CD4-positive, alpha-beta T cell treated with Interleukin-15 for 4 hours (primary cell): Measurements from ENCODE around the gene RBM7.

ENCODE experiments used
- DNase-seq: peaks from one replicate; pipeline ENCODE4 v3.0.0-alpha.2; 2020; ENCODE audit warnings: low spot score

The RBM7 gene

DNA sequence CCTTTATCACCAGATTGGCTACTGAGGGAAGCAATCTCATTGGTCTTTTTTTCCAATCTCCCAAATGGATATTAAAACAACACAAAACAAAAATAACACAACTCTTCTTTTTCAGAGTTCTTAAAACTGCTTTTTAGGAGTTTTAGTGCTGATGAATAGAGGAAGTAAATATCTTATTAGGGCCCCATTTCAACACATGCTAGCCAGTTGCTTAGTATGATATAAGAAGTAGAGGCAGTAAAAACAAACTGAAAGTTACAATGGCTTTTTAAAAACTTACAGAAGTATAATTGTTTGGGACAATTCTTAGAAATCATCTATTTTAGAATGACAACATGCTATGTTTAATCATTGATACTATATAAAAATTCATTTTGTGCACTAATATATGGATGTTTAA is 3.5 kb upstream of the RBM7 start:
- DNase-seq, result no peak

DNA sequence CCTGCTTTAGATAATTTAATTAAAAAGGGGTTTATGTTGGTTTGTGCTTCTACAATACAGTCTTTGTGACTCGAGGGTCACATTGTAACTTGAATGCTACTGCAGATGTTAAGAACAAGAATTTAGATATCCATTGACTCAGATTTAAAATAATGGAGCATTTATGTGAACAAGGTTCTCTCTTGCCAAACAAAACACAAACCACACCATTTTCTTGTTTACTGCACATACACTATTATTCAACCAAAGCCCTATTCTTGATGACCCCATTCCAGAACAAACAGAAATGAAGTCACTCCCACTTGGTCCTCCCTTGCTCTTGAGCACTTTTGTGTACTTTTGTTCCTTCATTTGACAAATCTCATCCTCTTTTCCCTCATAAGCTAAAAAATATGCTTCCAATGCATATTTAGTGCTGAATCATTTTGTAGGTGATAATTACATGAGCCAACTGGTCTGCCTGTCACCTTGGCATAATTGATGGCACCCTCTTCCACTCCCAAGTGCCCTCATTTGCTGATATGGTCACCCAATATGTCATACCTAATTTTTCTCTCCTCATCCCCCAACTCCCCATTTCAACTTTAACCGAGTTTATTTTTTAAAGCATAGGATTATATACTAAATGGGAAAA is 3.0 kb upstream of the RBM7 start:
- no peak for DNase-seq

DNA sequence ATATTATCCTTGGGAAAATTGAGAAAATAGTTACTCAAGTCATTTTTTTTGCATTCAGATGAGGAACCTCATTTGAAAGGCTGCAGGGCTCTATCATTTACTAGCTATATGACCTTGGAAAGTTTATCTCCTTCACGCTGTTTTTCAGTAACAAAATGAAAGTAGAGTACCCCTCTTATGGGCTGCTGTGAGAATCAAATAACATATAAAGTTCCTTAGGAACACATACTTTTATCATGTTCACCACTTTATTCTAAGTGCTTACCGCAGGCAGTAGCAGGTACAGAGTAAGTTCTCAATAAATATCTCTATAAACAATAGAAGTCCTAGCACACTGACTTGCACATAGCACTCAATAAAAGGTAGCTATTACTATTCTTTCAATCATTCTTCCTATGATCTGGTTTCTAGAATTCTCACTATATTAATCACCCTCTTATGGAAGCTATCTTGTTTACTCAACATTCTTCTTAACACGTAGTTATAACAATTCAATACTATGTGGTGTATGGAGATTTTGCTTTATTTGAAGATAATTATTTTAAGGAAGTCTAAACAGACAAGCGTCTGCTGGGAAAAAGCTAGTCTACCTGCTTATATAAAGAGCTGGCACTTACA is 2.1 kb upstream of the RBM7 start:
- DNase-seq, result no peak

DNA sequence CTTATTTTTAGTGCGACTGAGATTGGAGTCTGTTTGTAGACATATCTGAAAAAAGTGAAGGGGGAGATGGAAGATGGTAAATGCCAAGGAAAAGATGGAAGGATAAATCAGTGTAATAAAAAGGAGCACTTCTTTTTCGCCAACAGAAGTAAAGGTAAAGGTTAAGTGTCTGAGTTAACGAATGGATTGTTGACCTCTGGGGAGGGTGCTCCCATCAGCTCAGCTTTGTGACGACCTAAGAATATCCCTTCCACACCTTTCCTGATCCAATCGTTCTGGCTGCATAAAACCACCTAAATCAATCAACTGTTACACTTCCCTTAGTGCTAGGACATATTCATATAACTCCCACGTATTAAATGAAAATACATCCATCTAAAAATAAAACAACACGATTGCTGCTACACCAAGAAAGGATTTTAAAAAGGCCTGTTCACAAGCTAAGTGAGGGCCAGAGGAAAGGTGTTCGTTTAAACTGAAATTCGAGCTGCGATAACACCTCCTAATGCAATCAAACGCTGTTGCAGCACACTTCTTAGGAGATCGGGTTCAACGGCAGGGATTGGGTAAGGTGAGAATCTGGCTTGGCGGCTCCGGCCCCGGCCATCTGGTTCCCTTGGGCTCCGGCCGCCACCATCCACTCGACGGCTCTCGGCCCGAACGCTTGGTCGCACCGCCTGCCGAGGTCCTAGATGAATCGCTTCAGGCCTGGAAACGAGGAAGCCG is 813 bp upstream of the RBM7 start:
- no peak for DNase-seq

DNA sequence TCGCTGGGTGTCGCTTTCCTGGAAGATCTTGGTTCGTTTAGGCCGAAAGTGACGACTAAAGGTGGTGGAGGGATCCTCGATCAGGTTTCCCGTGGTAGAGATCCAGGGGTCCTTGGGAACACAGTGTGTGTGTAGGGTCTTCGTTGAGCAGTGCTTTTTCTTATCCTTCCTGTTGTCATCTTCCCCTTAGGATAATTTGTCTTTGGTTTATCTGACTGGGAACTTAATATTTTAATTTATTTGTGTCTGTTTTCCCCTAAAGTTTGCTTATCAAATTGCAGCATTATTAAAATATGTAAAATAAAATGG is 403 bp downstream of the RBM7 start:
- DNase-seq, result no peak

DNA sequence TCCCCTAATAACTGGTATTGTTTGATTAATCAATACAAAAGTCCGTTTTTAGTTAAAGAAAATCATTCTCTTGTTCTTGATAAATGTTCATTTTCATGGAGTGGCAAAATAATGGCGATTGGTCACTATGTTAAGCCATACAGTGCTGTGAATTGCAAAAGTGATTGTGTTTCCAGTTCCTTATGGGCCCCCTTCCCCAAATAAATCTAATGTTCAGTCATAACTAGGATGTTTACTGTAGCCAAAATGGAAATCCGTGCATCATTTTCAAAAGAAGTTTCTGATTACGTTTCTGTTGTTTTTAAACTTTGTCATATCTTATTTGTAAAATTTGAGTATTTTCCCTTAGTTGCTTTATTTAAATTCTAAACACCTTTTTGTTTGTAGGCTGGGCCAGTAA is 845 bp downstream of the RBM7 start:
- DNase-seq, result no peak

DNA sequence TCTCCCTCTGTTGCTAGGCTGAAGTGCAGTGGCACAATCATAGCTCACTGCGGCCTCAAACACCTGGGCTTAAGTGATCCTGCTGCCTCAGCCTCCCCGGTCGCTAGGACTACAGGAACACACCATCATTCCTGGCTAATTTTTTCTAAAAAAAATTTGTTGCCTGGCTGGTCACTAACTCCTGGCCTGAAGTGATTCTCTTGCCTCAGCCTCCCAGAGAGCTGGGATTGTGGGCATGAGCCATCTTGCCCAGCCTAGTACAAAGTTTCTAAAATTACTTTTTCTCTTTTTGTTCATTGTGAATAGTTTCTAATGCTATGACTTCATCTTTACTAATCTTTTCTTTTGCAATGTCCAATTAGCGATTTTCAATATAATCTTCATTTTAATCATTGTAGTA is 12.5 kb downstream of the RBM7 start:
- DNase-seq, result no peak

DNA sequence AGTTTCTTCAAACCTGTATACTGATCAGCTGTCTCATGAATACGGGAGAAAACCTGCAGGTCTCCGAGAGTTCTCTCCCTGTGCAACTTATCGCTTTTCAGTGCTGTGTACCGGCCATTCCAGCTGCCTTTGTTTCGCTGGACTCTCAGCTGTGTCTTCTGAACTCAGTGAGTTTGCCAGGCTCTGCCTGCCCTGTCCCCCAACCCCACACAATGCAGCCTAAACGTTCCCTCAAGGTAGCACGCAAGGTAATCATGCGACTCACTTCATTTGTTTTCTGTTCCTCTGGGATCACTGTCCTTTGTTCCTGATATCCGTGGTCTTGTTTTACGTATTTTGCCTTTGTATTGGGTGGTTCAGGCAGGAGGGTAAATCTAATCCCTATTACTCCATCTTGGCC is 13.5 kb downstream of the RBM7 start:
- no peak for DNase-seq

DNA sequence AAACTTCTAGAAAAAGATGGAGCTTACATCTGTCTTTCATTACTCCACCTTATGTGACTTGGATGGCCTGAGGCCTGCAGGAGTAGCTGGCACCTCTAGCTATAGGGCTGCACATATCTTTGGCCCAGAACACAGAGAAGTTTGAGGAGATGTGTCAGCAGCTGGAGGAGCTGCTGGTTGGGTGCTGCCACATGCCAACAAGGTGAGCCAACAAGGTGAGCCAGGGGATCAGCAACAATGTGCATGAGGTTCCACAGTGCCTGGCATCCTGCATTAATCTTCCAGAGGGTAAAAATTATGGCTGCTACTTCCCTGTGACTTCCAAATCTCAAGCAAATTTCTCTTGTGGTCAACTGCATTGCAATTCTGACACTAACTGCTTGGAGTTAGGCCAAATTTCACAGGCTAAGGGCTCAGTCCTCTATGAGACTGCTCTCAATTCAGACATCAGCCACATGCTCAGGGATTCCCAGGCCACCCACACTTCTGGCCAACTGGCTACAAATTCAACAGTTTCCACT is 16.0 kb downstream of the RBM7 start:
- no peak for DNase-seq

DNA sequence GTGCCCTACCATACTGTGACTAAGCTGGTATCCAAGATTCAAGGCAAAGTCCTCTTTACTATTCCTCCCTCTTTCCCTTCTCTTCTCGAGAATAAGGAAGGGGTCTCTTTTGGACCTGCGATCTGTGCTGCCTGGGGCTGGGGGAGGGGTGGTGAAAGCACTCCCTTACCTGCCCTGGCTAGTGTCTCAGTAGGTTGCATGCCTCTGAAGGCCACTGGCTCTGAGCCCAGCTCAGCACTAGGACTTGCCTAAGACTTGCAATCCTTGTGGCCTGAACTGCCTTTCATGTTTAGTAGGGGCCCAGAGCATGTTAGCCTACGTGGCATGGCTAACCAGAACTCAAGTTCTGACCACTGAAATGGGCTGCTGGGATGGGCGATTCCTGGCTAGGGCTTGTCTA is 25.8 kb downstream of the RBM7 start:
- no peak for DNase-seq

DNA sequence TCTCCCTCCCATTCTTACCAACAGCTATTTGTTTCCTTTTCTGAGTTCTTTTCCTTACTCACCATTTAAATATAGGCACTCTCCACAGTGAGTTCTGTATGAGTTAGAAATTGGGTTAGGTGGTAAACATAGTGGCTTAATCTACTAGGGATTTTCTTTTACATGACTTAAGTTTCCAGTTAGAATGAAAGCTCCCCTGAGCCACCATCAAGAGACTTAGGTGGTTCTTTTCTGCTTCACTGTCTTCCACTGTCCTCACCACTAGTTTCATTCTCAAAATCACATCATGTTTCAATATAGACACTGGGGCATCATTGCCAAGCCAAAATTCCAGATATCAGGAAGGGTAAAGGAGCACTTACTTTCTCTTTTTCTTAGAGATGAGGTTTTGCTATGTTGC is 29.8 kb downstream of the RBM7 start:
- DNase-seq, result no peak

DNA sequence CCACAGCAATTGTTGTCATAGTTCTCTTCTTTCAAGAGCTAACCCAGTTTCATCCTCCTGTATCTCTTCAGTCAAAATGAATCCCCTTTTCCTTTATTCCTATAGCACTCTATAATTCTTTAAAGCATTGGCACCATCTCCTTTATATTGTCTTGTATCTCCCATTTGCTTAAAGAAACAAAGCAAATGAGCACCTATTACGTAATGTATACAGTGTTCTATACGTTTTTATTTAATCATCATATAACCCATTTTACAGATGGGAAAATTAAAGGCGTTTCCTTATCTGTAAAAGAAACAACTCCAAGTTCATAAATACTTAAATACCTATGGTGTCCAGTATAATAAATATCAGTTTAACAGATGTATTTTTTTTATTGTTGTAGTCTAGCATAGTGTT is 32.4 kb downstream of the RBM7 start:
- no peak for DNase-seq

DNA sequence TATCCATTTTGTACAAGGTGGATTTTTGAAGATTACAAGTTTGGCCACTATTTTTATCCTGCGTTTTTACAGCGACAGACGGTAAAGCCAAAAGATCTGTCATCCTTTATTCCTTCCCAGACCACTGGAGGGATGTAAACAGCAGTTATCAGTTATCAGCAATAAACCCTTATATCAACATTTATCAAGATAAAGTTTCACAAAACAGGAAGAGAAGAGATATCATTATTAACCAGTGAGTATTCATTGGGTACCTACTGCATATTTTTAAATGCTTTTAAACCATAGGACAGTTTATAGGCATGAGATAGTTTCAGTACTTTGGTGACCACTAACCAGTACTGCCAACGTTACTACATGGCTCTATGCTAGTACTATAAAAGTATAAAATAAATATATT is 32.9 kb downstream of the RBM7 start:
- no peak for DNase-seq

DNA sequence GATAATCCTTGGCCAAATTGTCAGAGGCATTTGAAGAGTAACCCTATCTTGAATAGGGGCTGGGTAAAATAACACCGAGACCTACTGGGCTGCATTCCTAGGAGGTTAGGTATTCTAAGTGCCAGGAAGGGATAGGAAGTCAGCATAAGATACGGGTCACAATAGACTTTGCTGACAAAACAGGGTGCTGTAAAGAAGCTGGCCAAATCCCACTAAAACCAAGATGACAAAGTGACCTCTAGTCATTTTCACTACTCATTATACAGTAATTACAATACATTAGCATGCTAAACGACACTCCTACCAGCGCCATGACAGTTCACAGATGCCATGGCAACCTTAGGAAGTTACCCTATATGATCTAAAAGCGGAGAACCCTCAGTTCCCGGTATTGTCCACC is 37.8 kb downstream of the RBM7 start:
- no peak for DNase-seq

DNA sequence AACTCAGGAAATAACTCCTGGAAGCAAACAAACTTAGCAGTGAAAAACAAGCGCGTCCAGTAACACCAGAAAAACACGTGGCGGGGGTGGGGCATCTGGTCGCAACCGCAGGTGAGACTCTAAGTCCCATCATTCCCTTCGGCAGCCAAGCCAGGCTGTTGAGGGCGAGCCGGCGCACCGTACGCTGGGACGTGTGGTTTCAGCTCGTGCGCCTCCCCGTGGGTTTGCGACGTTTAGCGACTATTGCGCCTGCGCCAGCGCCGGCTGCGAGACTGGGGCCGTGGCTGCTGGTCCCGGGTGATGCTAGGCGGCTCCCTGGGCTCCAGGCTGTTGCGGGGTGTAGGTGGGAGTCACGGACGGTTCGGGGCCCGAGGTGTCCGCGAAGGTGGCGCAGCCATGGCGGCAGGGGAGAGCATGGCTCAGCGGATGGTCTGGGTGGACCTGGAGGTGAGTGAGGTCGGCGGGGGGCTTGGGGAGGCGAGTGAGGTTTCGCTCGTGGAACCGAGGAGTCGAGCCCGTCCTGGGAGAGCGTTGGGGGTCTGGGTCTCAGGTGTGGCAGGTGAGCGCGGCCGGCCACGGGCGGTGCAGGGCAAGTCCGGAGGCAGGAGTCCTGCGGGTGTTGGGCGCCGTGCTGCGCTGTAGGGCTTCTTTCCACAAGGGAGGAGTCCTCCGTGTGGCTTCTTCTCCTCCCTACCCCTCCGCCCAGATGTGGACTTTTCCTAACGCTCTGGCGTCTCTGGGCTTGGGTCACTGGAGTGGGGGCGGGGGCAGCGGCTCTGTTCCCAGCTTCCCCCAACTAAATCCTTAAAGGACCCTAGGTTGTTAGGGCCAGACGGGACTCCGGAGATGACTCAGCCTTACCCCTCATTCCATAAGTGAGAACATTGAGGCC is 39.0 kb downstream of the RBM7 start, which contains the start of gene REXO2:
REXO2 (plus strand) TSS at position 239 of the 892 bp plus-strand sequence; CDS start at position 301, 62 bp downstream.
- peak; percentile 95 for DNase-seq

DNA sequence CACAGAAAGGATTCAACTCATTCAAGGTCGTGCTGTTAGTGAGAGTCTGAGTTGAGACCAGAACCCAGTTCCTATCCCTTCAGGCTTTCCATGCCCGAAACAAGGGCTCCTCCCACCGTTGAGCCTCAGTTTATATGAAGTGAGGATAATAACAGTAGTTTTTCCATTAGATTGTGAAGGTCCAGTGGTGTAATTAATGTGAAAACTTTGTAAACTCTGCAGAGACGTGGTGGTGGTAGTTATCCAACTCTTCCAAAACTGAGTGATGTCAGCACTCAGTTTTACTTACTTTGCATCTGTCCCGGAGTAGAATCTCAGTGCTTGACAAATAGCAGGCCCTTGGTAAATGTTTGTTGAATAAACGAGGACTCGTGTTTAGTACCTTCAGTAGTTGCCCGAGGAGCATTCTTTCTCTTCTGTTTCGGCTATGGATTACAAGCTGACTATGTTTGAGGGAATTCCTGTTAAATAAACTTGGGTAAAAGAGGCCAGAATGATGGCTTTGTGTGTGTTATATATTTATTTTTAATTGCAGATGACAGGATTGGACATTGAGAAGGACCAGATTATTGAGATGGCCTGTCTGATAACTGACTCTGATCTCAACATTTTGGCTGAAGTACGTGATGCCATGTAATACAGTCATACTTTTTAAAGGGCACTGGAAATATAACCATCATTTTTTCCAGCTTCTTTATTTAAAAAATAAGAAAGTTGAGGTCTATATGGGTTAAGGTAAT is 39.8 kb downstream of the RBM7 start:
- peak; percentile 8 for DNase-seq

DNA sequence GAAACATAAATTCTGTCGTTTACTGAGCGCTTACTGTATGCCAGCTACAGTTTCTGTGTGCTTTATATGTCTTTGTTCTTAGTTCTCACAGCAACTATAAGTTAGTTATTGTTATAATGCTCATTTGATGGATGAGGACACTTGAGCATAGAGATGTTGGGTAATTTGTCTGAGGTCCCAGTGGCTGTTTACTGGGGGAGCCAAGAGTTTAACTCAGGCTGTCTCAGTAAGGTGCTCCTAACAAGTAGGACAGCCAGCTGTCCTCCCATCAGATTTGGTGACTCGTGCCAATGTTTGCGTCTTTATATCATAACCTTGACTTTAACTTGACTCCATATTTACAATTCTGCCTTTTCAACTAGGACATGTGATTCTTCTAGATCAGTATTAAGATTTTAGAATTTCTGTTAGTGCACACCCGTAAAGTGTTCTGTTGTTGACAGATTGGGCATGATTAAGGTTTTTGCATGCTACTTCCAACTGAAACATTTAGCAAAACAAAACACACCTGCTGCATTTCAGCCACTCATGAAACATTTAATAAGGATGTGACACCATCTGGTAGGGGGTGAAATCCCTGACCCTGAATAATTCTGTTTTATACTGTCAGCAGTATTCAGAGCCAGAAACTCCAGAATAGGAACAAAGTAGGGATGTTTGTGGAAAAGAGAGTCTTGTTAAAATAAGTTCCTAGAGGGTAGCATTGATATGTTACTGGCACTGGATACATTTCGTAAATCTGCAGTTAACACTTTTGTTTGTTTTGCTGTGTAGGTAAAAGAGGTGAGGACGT is 40.7 kb downstream of the RBM7 start:
- DNase-seq, result no peak

DNA sequence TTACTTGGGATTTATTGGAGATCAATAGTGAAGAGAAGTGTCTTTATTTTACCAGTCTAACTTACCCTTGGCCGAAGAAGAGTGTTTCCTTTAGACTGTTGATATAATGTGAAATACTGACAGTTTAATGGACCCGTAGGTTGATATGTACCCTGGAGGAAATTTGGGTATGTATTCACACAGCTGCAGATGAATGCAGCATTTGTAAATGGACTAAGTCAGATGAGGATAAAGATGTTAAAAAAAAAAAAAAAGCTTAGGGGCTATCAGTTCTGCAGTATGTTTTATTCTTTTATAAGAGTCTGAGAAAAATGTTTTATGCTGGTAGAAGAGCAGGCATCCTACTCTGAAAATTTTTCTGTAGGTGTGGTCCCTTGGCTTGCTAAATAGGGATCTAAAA is 41.5 kb downstream of the RBM7 start:
- DNase-seq, result no peak

DNA sequence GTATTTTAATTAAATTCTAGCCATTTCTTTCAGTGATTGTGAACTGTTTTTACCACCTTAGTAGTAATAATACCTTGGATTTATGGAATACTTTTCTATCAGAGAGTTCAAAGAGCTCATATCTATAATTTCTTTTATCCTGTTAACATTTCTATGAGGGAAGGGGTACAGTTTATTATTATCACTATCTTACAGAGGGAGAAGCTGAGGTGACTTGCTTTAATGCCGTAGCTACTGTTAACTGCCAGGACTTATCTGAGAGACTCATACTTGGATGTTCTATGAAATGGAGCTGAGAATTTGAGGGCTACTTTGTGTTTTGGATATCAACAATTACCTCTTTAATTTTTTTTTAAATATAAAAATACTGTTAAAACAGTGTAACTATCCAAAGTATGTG is 42.1 kb downstream of the RBM7 start:
- DNase-seq, result no peak

DNA sequence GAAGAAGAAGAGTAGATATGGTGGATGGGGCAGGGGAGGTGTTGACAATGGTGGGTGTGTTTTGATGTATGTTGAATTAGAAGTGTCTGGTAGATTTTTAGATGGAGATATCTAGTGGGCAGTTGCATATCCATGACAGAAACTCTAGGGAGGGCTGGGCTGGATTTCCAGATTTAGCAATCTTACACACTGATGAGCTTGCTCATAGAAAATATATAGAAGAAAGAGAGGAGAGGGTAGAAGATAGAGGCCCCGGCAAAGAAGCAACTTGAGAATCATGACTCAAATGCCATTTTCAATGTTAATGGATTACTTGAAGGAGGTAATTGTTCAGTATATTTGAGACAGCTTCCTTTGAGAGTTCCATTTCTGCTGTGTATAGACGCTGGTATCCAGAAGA is 47.0 kb downstream of the RBM7 start:
- no peak for DNase-seq

DNA sequence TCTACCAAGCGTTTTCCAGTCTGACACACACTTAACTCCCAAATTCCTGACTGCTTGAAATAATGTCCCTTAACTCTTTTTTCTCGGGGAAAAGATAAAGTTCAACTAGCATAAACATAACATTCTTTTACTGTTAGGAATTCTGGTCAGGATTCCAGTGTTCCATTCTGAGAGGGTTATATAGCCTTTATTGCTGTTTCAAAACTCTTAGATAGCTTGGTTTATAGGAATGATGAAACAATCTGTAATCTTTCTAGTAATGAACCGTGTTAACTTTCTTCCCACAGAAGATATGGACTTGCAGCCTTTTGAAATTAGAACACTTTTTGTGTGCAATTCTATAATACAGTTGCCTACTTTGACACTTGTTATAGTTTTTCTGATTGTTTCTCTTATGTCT is 47.4 kb downstream of the RBM7 start:
- DNase-seq, result no peak
